Measurements from ENCODE around the gene OR6C76. TPM values are rescaled to one million over a fixed set of nuclear protein-coding genes. Genes with fewer than 3 reads are reported as not detected.
"Not testable (repeated sequence)": the region's sequence is repeated elsewhere in the genome, so short reads cannot be mapped to it uniquely, and the experiment has no call there.

OR6C76 gene
- not detected in 2 replicates for total RNA-seq

- no peaks in the 10 kb centered on the region for H3K36me3 ChIP-seq (ENCODE audit: control insufficient read depth, insufficient read depth, low read length)
- no peaks in the 10 kb centered on the region for H3K27me3 ChIP-seq (ENCODE audit: control insufficient read depth, insufficient read depth, low read length)
- no peak for DNase-seq (ENCODE audit: low read depth)
- no peak for FAIRE-seq
- no peak for TF ChIP-seq CTCF (IDR thresholded peaks at IDR 0.05; ENCODE audit: insufficient read depth, low read length, severe bottlenecking)
- no peak within 1 kb of the TSS for H3K4me3 ChIP-seq (ENCODE audit: low read depth, low read length)
These were observed at the start of gene OR6C76 for GRCh38 chr12:55425954-55426353. Gene OR6C76, plus strand, starts transcription at chr12:55426254. Its CDS starts 0 bp downstream, at chr12:55426254.

- Histone ChIP-seq H3K27me3 (ENCODE audit: control insufficient read depth, insufficient read depth, low read length) (no peaks in the 10 kb centered on the region), H3K36me3 (ENCODE audit: control insufficient read depth, insufficient read depth, low read length) (no peaks in the 10 kb centered on the region), H3K4me3 (ENCODE audit: low read depth, low read length) (no peak overlapping the region)
- DNase-seq (ENCODE audit: low read depth) (no peak), FAIRE-seq (no peak)
- TF ChIP-seq CTCF (IDR thresholded peaks at IDR 0.05; ENCODE audit: insufficient read depth, low read length, severe bottlenecking), result no peak
These were observed 40.2 kb upstream of the OR6C76 start for GRCh38 chr12:55385891-55386290.

GRCh38 chr12:55392032-55392795, 33.8 kb upstream of the OR6C76 start:
- no peak for FAIRE-seq
- DNase-seq (ENCODE audit: low read depth), result no peak
- Histone ChIP-seq H3K27me3 (ENCODE audit: control insufficient read depth, insufficient read depth, low read length) (no peaks in the 10 kb centered on the region), H3K36me3 (ENCODE audit: control insufficient read depth, insufficient read depth, low read length) (no peaks in the 10 kb centered on the region), H3K4me3 (ENCODE audit: low read depth, low read length) (no peak overlapping the region)
- no peak for TF ChIP-seq CTCF (IDR thresholded peaks at IDR 0.05; ENCODE audit: insufficient read depth, low read length, severe bottlenecking)

GRCh38 chr12:55396326-55396725, 29.7 kb upstream of the OR6C76 start:
- no peak overlapping the region for H3K4me3 ChIP-seq (ENCODE audit: low read depth, low read length)
- no peaks in the 10 kb centered on the region for H3K36me3 ChIP-seq (ENCODE audit: control insufficient read depth, insufficient read depth, low read length)
- no peaks in the 10 kb centered on the region for H3K27me3 ChIP-seq (ENCODE audit: control insufficient read depth, insufficient read depth, low read length)
- no peak for DNase-seq (ENCODE audit: low read depth)
- no peak for TF ChIP-seq CTCF (IDR thresholded peaks at IDR 0.05; ENCODE audit: insufficient read depth, low read length, severe bottlenecking)
- no peak for FAIRE-seq

- no peak for DNase-seq (ENCODE audit: low read depth)
- no peak for TF ChIP-seq CTCF (IDR thresholded peaks at IDR 0.05; ENCODE audit: insufficient read depth, low read length, severe bottlenecking)
- Histone ChIP-seq H3K4me3 (ENCODE audit: low read depth, low read length) (no peak within 1 kb of the TSS), H3K36me3 (ENCODE audit: control insufficient read depth, insufficient read depth, low read length) (no peaks in the 10 kb centered on the region), H3K27me3 (ENCODE audit: control insufficient read depth, insufficient read depth, low read length) (no peaks in the 10 kb centered on the region)
- no peak for FAIRE-seq
These were observed 25.8 kb upstream of the OR6C76 start, which contains the start of gene OR6C65 for GRCh38 chr12:55400229-55400628. Gene OR6C65, plus strand, starts transcription at chr12:55400529. Its CDS starts 0 bp downstream, at chr12:55400529.

- DNase-seq (ENCODE audit: low read depth) (no peak), FAIRE-seq (no peak)
- Histone ChIP-seq H3K4me3 (ENCODE audit: low read depth, low read length) (no peak overlapping the region), H3K27me3 (ENCODE audit: control insufficient read depth, insufficient read depth, low read length) (no peaks in the 10 kb centered on the region), H3K36me3 (ENCODE audit: control insufficient read depth, insufficient read depth, low read length) (no peaks in the 10 kb centered on the region)
- no peak for TF ChIP-seq CTCF (IDR thresholded peaks at IDR 0.05; ENCODE audit: insufficient read depth, low read length, severe bottlenecking)
These were observed 18.2 kb upstream of the OR6C76 start for GRCh38 chr12:55407866-55408265.

GRCh38 chr12:55409133-55409532, 16.9 kb upstream of the OR6C76 start:
- H3K27me3 ChIP-seq (ENCODE audit: control insufficient read depth, insufficient read depth, low read length); H3K4me3 ChIP-seq (ENCODE audit: low read depth, low read length); DNase-seq (ENCODE audit: low read depth); H3K36me3 ChIP-seq (ENCODE audit: control insufficient read depth, insufficient read depth, low read length); FAIRE-seq: not testable (repeated sequence)

DNA sequence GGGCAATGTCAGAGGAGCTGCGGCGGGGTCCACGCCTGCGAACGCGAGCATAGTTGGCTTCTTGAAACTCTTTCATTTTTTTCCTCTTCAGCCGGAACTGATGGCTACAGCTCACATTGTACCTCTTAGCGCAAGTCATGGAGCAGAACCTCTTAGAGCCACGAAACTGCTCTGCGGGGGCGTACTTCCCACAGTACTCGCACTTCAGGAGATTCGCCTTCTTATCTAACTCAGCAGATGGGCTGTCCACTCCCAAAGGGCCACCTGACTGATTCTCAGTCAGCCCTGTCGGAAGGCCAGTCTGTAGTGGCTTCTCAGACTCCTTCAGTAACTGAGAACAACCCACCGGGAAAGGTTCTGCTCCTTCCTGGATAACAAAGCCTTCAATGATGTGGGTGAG, 13.9 kb upstream of the OR6C76 start:
- H3K36me3 ChIP-seq (ENCODE audit: control insufficient read depth, insufficient read depth, low read length); DNase-seq (ENCODE audit: low read depth); H3K27me3 ChIP-seq (ENCODE audit: control insufficient read depth, insufficient read depth, low read length); FAIRE-seq; H3K4me3 ChIP-seq (ENCODE audit: low read depth, low read length): not testable (repeated sequence)
